ENCODE results near the gene CTDP1. TPM values are rescaled to one million over a fixed set of nuclear protein-coding genes. Genes with fewer than 3 reads are reported as not detected.

CTDP1 gene
- total RNA-seq, 1 donor from 2014 or later = 23.8 TPM

- DNase-seq (ENCODE audit: low spot score) = no peak
Measured at GRCh38 chr18:79782566-79783308, 103.1 kb downstream of the CTDP1 start.

- no peak for DNase-seq (ENCODE audit: low spot score)
Measured at GRCh38 chr18:79784071-79784913, 104.7 kb downstream of the CTDP1 start.

GRCh38 chr18:79784965-79785770 lies 105.6 kb downstream of the CTDP1 start:
- no peak for DNase-seq (ENCODE audit: low spot score)

GRCh38 chr18:79785831-79786230 lies 106.2 kb downstream of the CTDP1 start:
- no peak for DNase-seq (ENCODE audit: low spot score)

- no peak for DNase-seq (ENCODE audit: low spot score)
Measured at GRCh38 chr18:79786304-79786703, 106.7 kb downstream of the CTDP1 start.

- DNase-seq (ENCODE audit: low spot score) = no peak
Measured at GRCh38 chr18:79786786-79787526, 107.4 kb downstream of the CTDP1 start.

GRCh38 chr18:79787527-79787864 lies 107.9 kb downstream of the CTDP1 start:
- DNase-seq (ENCODE audit: low spot score) = no peak

GRCh38 chr18:79787865-79788733 lies 108.5 kb downstream of the CTDP1 start:
- no peak for DNase-seq (ENCODE audit: low spot score)

- DNase-seq (ENCODE audit: low spot score) = no peak
Measured at GRCh38 chr18:79788734-79789085, 109.1 kb downstream of the CTDP1 start.

- no peak for DNase-seq (ENCODE audit: low spot score)
Measured at GRCh38 chr18:79789091-79789891, 109.7 kb downstream of the CTDP1 start.

GRCh38 chr18:79789901-79790890 lies 110.6 kb downstream of the CTDP1 start:
- DNase-seq (ENCODE audit: low spot score) = no peak

GRCh38 chr18:79790996-79791972 lies 111.7 kb downstream of the CTDP1 start:
- DNase-seq (ENCODE audit: low spot score) = no peak

- DNase-seq (ENCODE audit: low spot score) = no peak
Measured at GRCh38 chr18:79792096-79792987, 112.7 kb downstream of the CTDP1 start.

- no peak for DNase-seq (ENCODE audit: low spot score)
Measured at GRCh38 chr18:79792988-79793355, 113.4 kb downstream of the CTDP1 start.

- no peak for DNase-seq (ENCODE audit: low spot score)
Measured at GRCh38 chr18:79794846-79795245, 115.2 kb downstream of the CTDP1 start.

GRCh38 chr18:79795446-79795845 lies 115.8 kb downstream of the CTDP1 start:
- no peak for DNase-seq (ENCODE audit: low spot score)

Data from ureter (tissue), 1 donor.